Measurements from ENCODE around the gene COPS2. TPM values are rescaled to one million over a fixed set of nuclear protein-coding genes. Genes with fewer than 3 reads are reported as not detected.

Gene COPS2
- total RNA-seq, 2 experiments from 2014 or later = 82.6 to 95.9 TPM

GRCh38 chr15:49103002-49103401, 52.4 kb downstream of the COPS2 start:
- POLR2A ChIA-PET = no interaction called here
- CTCF ChIA-PET = no interaction called here

DNA sequence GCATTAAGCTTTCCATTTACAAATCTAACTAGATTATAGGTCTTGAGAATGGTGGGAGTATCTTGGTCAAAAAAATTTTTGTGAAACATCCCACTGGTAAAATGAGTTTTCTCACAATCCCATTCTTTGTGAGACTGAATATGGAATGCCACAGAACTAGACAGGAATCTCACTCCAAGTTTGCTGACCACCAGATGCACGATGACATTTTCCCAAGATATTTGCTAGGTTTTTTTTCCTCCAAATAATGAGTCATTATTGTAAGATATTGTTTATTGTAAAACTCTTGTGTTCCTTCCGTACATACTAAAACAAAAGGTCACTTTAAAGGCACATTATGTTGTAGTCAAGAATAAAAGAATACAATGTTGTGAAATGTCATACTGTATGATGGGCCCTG, 53.9 kb downstream of the COPS2 start:
- no peak for ATAC-seq
- H3K36me3 Mint-ChIP-seq (ENCODE audit: low read depth) = peaks cover 15% of the 10 kb centered on the region
- no peaks in the 10 kb centered on the region for H3K27me3 Mint-ChIP-seq
- ChIA-PET CTCF (no interaction called here), POLR2A (no interaction called here)
- H3K9me3 Mint-ChIP-seq (ENCODE audit: low read depth) = no peaks in the 10 kb centered on the region
- H3K27ac Mint-ChIP-seq = no peak overlapping the region
- DNase-seq = no peak
- no peak overlapping the region for H3K4me3 Mint-ChIP-seq
- no peaks in the 10 kb centered on the region for H3K4me1 Mint-ChIP-seq
- intact Hi-C loops (cut with DNase I, micrococcal nuclease) = no loop called here

More at GRCh38 chr15:49103002-49103401, 52.4 kb downstream of the COPS2 start:
- H3K27ac Mint-ChIP-seq = no peak overlapping the region
- intact Hi-C loops (cut with DNase I, micrococcal nuclease) = no loop called here
- H3K36me3 Mint-ChIP-seq (ENCODE audit: low read depth) = peaks cover 15% of the 10 kb centered on the region
- no peaks in the 10 kb centered on the region for H3K9me3 Mint-ChIP-seq (ENCODE audit: low read depth)
- no peaks in the 10 kb centered on the region for H3K4me1 Mint-ChIP-seq
- ATAC-seq (peak; percentile 57), DNase-seq (no peak)
- H3K27me3 Mint-ChIP-seq = no peaks in the 10 kb centered on the region
- no peak overlapping the region for H3K4me3 Mint-ChIP-seq

- no peak overlapping the region for H3K27ac Mint-ChIP-seq
- H3K27me3 Mint-ChIP-seq = no peaks in the 10 kb centered on the region
- peaks cover 2% of the 10 kb centered on the region for H3K36me3 Mint-ChIP-seq (ENCODE audit: low read depth)
- H3K9me3 Mint-ChIP-seq (ENCODE audit: low read depth) = no peaks in the 10 kb centered on the region
- no peaks in the 10 kb centered on the region for H3K4me1 Mint-ChIP-seq
- ChIA-PET POLR2A (no interaction called here), CTCF (no interaction called here)
- intact Hi-C loops (cut with DNase I, micrococcal nuclease) = no loop called here
- H3K4me3 Mint-ChIP-seq = no peak overlapping the region
- DNase-seq (no peak), ATAC-seq (no peak)
These were observed 59.2 kb downstream of the COPS2 start for GRCh38 chr15:49096090-49096750.

DNA sequence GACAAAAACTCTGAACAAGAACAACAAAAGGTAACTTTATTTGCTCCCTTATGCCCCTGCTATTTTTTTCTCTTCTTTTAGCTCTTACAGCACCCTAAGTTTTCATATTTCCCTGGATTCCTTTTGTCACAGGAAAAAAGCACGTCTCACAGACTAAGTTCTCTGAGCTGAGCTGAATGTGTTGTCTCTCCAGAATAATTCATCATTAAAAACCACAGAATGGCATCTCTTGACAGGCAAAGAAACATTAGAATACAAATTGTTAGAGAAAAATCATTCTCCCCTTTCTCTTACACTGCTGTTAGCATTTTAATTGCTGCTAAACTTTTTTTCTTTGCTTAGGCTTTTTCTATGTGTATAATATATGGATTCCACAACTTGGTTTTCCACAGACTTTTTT, 60.5 kb downstream of the COPS2 start:
- Mint-ChIP-seq H3K36me3 (ENCODE audit: low read depth) (peaks cover 2% of the 10 kb centered on the region), H3K27ac (no peak overlapping the region), H3K4me1 (no peaks in the 10 kb centered on the region), H3K4me3 (no peak overlapping the region), H3K9me3 (ENCODE audit: low read depth) (no peaks in the 10 kb centered on the region), H3K27me3 (no peaks in the 10 kb centered on the region)
- no peak for DNase-seq
- CTCF ChIA-PET = interaction anchor here (0.6 to 2.2 kb wide), 4 partner anchors 12 to 50 kb away, joined by 3 to 5 read pairs (median 4); no protein-coding TSS in a partner anchor
- intact Hi-C loops (cut with DNase I, micrococcal nuclease) = no loop called here
- ATAC-seq = no peak
- POLR2A ChIA-PET = no interaction called here

- DNase-seq (no peak), ATAC-seq (no peak)
- CTCF ChIA-PET = interaction anchor here (0.6 to 2.2 kb wide), 3 partner anchors 11 to 59 kb away, joined by 3 to 5 read pairs (median 4); no protein-coding TSS in a partner anchor
- H3K36me3 Mint-ChIP-seq (ENCODE audit: low read depth) = no peaks in the 10 kb centered on the region
- no peak overlapping the region for H3K27ac Mint-ChIP-seq
- no peaks in the 10 kb centered on the region for H3K4me1 Mint-ChIP-seq
- POLR2A ChIA-PET = no interaction called here
- no peaks in the 10 kb centered on the region for H3K9me3 Mint-ChIP-seq (ENCODE audit: low read depth)
- H3K27me3 Mint-ChIP-seq = no peaks in the 10 kb centered on the region
- no peak overlapping the region for H3K4me3 Mint-ChIP-seq
- intact Hi-C loops (cut with DNase I, micrococcal nuclease) = no loop called here
These were observed 61.9 kb downstream of the COPS2 start for GRCh38 chr15:49093252-49094105.

GRCh38 chr15:49088996-49089395, 66.4 kb downstream of the COPS2 start:
- ChIA-PET POLR2A (no interaction called here), CTCF (no interaction called here)
- Mint-ChIP-seq H3K4me1 (no peaks in the 10 kb centered on the region), H3K4me3 (no peak overlapping the region), H3K27ac (no peak overlapping the region), H3K27me3 (no peaks in the 10 kb centered on the region), H3K36me3 (ENCODE audit: low read depth) (no peaks in the 10 kb centered on the region), H3K9me3 (ENCODE audit: low read depth) (no peaks in the 10 kb centered on the region)
- intact Hi-C loops (cut with DNase I, micrococcal nuclease) = no loop called here
- ATAC-seq (no peak), DNase-seq (no peak)

DNA sequence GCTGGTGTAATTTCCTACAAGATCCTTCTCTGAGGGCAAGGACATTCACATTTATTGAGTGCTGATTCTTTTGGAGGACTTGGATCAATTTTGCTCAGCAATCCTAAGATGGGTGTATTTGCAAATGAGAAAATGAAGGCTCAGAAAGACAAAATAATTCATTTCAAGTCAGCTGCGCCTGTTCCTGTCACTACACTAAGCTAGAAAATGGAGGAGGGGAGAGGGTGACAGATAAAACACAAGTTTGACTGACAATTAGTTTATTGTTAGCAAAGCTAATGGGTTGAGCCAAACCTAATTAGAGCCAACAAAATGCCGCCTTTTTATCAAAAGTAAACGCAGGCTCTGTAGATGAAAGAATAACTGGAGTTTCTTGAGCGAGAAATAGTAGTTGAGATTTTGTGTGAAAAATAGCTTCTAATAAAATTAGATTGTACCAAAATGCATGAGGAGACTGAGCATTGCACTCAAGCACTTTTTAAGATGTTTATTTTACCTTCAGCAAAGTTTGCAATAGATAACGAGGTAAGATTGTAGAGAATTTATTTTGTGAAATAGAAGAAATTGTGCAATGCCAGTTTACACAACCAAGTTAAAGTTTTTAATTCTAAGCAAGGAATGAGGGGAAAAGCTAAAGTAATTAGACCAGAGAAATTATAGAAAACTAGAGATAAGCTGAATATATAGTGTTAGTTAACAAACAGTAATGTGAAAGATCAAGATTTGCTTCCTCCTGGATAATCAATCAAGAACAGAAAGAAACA, 69.5 kb downstream of the COPS2 start:
- Mint-ChIP-seq H3K9me3 (ENCODE audit: low read depth) (no peaks in the 10 kb centered on the region), H3K27ac (no peak overlapping the region), H3K27me3 (no peaks in the 10 kb centered on the region), H3K4me1 (no peaks in the 10 kb centered on the region), H3K4me3 (no peak overlapping the region), H3K36me3 (ENCODE audit: low read depth) (no peaks in the 10 kb centered on the region)
- ATAC-seq (no peak), DNase-seq (no peak)
- ChIA-PET POLR2A (no interaction called here), CTCF (interaction anchor here (1.4 kb wide), 1 partner anchor 17 kb away, joined by 3 read pairs; no protein-coding TSS in a partner anchor)
- intact Hi-C loops (cut with DNase I, micrococcal nuclease) = no loop called here

- Mint-ChIP-seq H3K27me3 (peaks cover 1% of the 10 kb centered on the region), H3K4me1 (no peaks in the 10 kb centered on the region), H3K4me3 (no peak overlapping the region), H3K36me3 (ENCODE audit: low read depth) (no peaks in the 10 kb centered on the region), H3K27ac (no peak overlapping the region), H3K9me3 (ENCODE audit: low read depth) (no peaks in the 10 kb centered on the region)
- intact Hi-C loops (cut with DNase I, micrococcal nuclease) = no loop called here
- ChIA-PET POLR2A (no interaction called here), CTCF (no interaction called here)
- ATAC-seq (no peak), DNase-seq (no peak)
These were observed 71.2 kb downstream of the COPS2 start for GRCh38 chr15:49084285-49084570.

DNA sequence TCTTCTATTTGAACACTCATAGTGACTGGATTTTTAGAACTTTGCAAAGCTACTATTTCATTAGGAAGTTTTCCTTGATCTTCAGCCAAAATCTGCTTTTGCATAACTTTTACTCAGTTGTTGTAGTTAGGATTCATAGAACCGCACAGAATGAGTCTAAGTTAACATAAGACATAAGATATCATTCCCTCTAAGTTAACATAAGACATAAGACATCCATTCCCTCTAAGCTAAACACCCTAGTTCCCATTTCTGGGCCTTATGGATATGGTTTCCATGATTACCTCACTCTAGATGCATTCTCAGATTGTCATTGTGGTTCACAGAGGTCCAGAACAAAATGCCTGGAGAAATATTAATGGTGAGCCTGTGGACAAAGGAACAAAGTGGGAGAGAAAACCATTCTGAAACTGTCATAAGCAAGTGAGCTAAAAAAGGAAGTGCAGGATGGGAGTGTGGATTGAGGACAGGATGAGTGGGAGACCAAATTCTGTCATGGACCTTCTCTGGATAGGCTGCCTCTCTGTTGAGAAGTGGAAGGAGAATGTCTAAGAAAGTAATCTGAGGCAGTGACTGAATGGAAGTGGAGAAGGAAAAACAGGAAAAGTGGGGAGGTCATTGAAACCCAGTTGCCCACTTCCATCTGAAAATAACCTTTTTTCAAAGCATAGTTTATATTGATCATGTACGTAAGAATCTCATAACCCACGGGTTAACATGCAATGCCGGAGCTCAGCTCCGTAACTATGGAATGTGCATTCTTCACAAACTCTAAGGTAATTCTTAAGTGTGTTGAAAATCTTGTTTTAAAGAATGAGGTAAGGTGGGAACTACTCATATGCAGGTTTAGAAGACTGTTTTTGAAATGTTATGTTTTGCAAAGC, 71.8 kb downstream of the COPS2 start:
- H3K4me1 Mint-ChIP-seq = no peaks in the 10 kb centered on the region
- peaks cover 1% of the 10 kb centered on the region for H3K27me3 Mint-ChIP-seq
- no peak overlapping the region for H3K27ac Mint-ChIP-seq
- no peak for DNase-seq
- no peaks in the 10 kb centered on the region for H3K36me3 Mint-ChIP-seq (ENCODE audit: low read depth)
- POLR2A ChIA-PET = no interaction called here
- H3K9me3 Mint-ChIP-seq (ENCODE audit: low read depth) = no peaks in the 10 kb centered on the region
- ATAC-seq = no peak
- H3K4me3 Mint-ChIP-seq = no peak overlapping the region
- intact Hi-C loops (cut with DNase I, micrococcal nuclease) = no loop called here
- CTCF ChIA-PET = interaction anchor here (1.9 kb wide), 1 partner anchor 10 kb away, joined by 5 read pairs; no protein-coding TSS in a partner anchor

DNA sequence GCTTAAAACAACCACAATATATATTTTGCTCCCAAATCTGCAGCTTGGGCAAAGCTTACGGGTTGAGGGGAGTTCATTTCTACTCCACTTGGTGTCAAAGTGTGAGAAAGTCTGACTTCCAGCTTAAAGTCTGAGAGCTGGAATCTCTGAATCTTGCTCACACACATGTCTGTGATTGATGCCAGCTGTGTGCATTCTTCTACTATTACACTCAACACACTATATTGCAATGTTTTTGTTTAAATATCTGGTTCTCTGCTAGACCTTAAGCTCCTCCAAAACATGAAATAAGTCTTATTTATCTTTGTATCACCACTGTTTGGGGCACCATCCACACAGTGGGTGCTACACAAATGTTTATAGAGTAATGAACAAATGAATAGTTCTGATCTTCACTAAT, 72.4 kb downstream of the COPS2 start:
- intact Hi-C loops (cut with DNase I, micrococcal nuclease) = no loop called here

More for the DNA sequence above, 72.4 kb downstream of the COPS2 start:
- ChIA-PET POLR2A (no interaction called here), CTCF (interaction anchor here (1.2 to 1.9 kb wide), 2 partner anchors 11 to 221 kb away, joined by 4 to 5 read pairs; no protein-coding TSS in a partner anchor)
- DNase-seq (no peak), ATAC-seq (no peak)
- H3K4me1 Mint-ChIP-seq = no peaks in the 10 kb centered on the region
- no peak overlapping the region for H3K4me3 Mint-ChIP-seq
- no peaks in the 10 kb centered on the region for H3K9me3 Mint-ChIP-seq (ENCODE audit: low read depth)
- H3K27ac Mint-ChIP-seq = no peak overlapping the region
- H3K27me3 Mint-ChIP-seq = peaks cover 1% of the 10 kb centered on the region
- H3K36me3 Mint-ChIP-seq (ENCODE audit: low read depth) = no peaks in the 10 kb centered on the region
